CD1c-positive myeloid dendritic cell (primary cell): ENCODE measurements around the gene ZBTB11.
"Not testable (repeated sequence)": the region's sequence is repeated elsewhere in the genome, so short reads cannot be mapped to it uniquely, and the experiment has no call there.

Experiments used
- DNase-seq: peaks from one replicate; pipeline ENCODE4 v3.0.0-alpha.2; 2016; ENCODE audit errors: extremely low spot score

The ZBTB11 gene

DNA sequence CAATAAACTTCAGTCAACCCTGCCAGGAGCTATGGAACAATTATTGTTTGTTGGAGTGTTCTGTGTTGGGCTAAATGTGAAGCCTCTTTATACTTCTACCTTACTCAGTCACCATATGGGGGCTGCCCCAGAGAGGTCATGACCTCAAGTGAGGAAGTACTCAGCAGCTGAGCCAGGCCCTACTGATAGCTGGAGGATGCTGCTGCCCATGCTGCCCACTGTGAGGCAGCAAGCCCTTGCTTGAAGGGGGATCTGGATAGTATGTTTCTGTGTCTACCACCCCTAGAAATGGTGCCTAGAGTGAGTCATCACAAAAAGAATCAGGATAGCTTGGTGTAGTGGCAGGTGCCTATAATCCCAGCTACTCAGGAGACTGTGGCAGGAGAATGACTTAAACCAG, 14.0 kb upstream of the ZBTB11 start:
- peak; percentile 40 for DNase-seq

DNA sequence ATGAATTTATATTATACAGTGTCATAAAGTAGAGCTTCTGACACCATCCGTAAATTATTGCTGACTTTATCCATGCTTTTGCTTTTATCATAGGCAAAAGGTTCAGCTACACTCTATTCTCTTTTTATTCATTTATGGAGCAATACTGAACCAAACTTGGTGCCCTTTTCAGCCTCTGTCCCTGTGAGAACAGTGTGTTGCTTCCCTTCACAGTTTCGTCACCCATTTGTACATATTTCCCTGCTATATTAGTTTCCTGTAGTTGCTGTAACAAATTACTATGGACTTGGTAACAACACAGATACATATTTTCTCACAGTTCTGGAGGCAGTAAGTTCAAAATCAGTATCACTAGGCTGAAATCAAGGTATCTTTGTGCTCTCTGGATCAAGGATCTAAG, 12.4 kb upstream of the ZBTB11 start:
- peak; percentile 23 for DNase-seq

- peak; percentile 66 for DNase-seq
Observed at GRCh38 chr3:101687142-101687931, 10.4 kb upstream of the ZBTB11 start.

DNA sequence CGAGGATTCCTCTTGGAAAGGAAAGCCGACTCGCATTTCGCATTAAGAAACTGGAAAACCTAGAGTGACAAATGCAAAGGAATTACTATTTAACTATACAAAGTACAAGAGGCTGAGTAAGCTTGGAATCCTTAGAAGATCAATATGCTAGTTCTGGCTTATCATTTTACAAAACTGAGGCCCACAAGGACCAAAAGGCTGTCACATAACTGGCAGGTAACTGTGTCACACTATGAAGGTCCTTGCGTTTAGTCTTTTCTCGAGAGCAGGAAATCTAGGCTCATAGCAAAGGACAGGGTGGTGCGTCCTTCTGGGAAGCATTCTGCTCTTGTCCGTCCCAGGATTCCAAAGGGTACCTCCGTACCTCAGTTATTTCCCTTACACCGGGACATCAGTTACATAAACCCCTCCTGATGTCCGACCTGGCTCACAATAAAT, 9.0 kb upstream of the ZBTB11 start:
- no peak for DNase-seq

GRCh38 chr3:101685050-101685400, 8.1 kb upstream of the ZBTB11 start:
- DNase-seq = no peak

- no peak for DNase-seq
Observed at GRCh38 chr3:101680466-101680865, 3.5 kb upstream of the ZBTB11 start.

DNA sequence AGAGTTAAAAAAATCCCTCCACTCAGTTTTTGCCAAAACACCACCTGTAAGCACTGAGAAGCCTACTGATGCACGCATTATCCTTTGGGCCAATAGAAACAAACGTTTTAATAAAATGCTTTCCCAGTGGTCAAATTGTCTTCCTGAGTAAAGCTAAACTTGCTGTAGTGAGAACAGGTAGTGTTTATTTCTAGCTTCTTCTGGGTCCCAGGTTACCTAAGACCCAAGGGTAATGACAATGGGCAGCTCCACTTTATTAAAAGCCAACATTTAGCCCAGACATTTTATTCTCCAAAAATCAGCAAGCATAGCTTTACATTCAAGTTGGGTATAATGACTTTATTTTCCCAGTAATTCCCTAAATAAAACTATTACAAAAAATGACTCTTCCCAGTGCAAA, 1.9 kb upstream of the ZBTB11 start:
- DNase-seq = not testable (repeated sequence)

- no peak for DNase-seq
Observed at GRCh38 chr3:101677436-101678286, 729 bp upstream of the ZBTB11 start.

DNA sequence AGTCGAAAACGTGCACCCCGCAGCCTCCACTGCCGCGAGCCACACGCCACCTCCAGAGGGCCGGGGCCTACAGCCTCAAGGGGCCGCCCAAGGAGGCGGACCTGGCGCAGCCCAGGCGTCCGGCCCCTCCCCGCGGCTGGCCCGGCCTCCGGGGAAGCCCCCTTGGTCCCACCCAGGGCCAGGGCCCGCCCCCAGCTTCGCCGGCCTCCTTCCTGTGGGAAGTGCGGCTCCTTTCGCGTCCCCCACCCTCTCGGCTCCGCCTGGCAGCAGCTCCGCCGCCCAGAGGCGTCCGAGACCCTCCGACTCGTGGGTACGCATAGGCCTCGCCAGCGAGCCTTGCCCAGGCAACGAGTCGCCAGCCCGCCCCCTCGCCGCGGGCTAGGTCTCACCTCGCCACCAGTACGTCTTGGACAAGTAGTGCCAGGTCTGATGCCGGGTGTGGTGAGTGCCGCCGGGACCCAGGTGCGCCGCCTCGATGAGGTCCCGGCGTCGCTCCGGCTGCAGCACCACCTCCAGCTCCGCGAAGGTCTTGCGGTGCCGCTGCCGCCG, 642 bp downstream of the ZBTB11 start:
- peak; percentile 95 for DNase-seq

DNA sequence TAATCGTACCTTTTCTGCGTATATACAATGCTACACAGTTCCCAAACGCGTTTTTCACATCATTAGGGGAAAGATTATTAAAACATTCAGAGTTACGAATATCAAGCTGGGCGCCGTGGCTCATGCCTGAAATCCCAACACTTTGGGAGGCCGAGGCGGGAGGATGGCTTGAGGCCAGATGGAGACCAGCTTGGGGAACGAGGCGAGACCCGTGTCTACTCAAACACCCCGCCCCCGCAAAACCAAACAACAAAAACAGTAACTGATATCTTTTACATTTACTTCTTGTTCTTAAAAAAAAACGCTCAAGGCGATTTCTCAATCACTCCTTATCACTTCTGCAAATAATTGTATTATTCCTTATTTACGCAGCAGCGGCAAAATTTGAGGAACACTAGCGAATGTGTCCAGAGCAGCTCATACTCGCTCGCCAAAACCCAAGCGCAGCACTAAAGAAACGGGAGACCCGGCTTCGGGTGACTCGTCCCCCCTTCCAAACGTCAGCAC, 1.2 kb downstream of the ZBTB11 start:
- DNase-seq = peak; percentile 94

DNA sequence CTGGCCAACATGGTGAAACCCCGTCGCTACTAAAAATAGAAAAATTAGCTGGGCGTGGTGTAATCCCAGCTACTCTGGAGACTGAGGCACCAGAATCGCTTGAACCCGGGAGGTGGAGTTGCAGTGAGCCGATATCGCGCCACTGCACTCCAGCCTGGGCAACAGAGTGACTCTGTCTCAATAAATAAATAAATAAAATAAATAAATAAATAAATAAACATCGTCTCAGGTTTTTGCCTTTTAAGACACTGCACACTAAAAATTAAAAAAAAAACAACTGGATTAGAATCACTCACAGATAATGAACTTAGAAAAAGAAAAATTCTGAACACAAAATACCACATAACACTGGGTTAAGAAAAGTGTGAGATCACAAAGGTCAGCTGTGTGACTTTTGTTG, 2.4 kb downstream of the ZBTB11 start:
- DNase-seq = no peak

- DNase-seq = no peak
Observed at GRCh38 chr3:101673953-101674352, 3.0 kb downstream of the ZBTB11 start.

DNA sequence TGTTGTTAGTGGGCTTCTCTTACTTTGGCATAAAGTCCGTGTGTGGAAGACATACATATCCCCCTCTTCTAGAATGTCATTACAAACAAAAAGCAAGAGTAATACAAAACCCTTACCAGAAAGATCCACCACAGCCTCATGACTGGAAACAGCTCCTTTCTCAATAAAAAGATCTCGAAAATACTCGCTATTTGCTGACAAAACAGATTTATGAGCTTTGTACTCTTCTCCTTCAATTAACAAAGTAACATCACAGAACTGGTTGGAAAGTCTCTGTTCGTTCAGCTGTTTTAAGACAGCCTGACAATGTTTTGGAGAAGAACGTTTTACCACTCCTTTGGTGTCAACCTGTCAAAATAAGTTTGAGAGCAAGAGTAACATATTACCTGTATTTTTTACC, 5.9 kb downstream of the ZBTB11 start:
- no peak for DNase-seq

DNA sequence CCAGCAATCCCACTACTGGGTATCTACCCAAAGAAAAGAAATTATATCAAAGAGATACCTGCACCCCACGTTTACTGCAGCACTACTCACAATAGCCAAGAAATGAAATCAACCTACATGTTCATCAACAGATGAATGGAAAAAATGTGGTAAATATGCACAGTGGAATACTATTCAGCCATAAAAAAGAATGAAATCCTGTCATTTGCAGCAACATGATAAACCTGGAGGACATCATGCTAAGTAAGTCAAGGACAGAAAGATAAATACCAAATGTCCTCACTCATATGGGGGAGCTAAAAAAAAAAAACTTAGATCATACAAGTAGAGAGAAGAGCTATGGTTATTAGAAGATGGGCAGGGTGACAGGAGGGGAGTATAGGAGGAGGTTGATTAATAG, 9.1 kb downstream of the ZBTB11 start:
- DNase-seq = no peak

GRCh38 chr3:101667331-101667730, 9.6 kb downstream of the ZBTB11 start:
- DNase-seq = no peak

GRCh38 chr3:101665851-101666250, 11.1 kb downstream of the ZBTB11 start:
- no peak for DNase-seq

GRCh38 chr3:101665357-101665756, 11.6 kb downstream of the ZBTB11 start:
- DNase-seq = no peak

DNA sequence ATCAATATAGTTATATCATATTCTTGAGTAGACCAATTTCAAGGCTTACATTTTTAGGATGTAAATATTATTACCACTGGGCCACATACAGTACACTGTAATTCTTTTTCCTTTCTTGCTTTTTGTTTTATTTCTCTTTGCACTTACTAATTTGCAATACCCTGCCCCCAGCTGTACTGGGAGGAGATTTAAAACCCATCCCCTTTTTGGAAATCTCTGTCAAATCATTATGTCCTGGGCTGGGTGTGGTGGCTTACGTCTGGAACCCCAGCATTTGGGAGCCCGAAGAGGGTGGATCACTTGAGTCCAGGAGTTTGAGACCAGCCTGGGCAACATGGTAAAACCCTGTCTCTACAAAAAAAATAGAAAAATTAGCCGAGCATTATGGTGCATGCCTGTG, 16.2 kb downstream of the ZBTB11 start:
- no peak for DNase-seq

GRCh38 chr3:101656651-101657050, 20.3 kb downstream of the ZBTB11 start:
- no peak for DNase-seq

GRCh38 chr3:101646726-101647125, 30.2 kb downstream of the ZBTB11 start:
- no peak for DNase-seq

GRCh38 chr3:101643861-101644613, 32.9 kb downstream of the ZBTB11 start:
- DNase-seq = peak; percentile 13
